ENCODE measurements around the gene CHPT1. TPM values are rescaled to one million over a fixed set of nuclear protein-coding genes. Genes with fewer than 3 reads are reported as not detected.

Gene CHPT1
- total RNA-seq, 1 donor from 2014 or later = 42.7 TPM

DNA sequence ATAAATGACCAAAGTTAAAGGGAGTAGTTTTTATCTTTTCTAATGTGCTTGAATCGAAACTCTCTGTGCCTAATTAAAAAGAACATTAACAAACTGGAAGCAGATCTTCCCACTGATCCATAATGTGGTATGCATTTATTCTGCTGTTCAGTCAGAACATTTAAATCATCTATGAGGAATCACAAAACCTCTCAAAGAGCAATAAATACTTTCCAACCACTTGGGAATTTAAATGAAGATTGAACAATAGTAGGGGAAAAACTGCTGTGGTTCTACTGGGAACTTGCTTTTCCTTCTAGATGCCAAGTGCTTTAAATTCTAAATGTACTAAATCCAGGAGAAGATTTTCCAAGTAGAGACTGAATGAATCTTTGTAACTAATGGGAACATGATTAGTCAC lies 12.3 kb upstream of the CHPT1 start:
- CTCF ChIA-PET = no interaction called here
- peaks cover 5% of the 10 kb centered on the region for H3K27me3 Mint-ChIP-seq
- H3K9me3 Mint-ChIP-seq = no peaks in the 10 kb centered on the region
- no peak overlapping the region for H3K4me3 Mint-ChIP-seq
- no peak for ATAC-seq (ENCODE audit: low read depth)
- intact Hi-C loops (cut with micrococcal nuclease) = no loop called here
- no peaks in the 10 kb centered on the region for H3K36me3 Mint-ChIP-seq (ENCODE audit: low read depth)
- no peak for DNase-seq
- POLR2A ChIA-PET = no interaction called here
- no peak overlapping the region for H3K27ac Mint-ChIP-seq
- peaks cover 2% of the 10 kb centered on the region for H3K4me1 Mint-ChIP-seq
- TF ChIP-seq, protein P1, sequence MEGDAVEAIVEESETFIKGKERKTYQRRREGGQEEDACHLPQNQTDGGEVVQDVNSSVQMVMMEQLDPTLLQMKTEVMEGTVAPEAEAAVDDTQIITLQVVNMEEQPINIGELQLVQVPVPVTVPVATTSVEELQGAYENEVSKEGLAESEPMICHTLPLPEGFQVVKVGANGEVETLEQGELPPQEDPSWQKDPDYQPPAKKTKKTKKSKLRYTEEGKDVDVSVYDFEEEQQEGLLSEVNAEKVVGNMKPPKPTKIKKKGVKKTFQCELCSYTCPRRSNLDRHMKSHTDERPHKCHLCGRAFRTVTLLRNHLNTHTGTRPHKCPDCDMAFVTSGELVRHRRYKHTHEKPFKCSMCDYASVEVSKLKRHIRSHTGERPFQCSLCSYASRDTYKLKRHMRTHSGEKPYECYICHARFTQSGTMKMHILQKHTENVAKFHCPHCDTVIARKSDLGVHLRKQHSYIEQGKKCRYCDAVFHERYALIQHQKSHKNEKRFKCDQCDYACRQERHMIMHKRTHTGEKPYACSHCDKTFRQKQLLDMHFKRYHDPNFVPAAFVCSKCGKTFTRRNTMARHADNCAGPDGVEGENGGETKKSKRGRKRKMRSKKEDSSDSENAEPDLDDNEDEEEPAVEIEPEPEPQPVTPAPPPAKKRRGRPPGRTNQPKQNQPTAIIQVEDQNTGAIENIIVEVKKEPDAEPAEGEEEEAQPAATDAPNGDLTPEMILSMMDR (IDR thresholded peaks at IDR 0.05) = no peak

DNA sequence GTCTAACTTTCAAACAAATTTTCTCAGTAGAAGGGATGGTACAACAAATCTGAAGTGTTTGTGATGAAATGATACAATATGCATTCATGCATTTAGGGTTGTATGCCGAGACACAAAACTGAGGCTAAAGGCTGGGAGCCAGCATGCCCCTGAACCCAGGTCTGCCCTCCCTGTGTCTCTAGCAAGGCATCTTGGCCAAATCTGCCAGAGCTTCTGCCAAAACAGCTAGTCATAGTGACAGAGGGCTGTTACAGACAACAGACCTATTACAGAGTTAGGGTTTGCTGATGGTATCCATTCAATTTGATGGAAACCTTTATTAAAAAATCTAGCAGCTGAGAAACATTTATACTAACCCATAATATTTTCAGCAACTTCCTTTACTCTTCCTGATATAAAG lies 11.3 kb upstream of the CHPT1 start:
- POLR2A ChIA-PET = no interaction called here

DNA sequence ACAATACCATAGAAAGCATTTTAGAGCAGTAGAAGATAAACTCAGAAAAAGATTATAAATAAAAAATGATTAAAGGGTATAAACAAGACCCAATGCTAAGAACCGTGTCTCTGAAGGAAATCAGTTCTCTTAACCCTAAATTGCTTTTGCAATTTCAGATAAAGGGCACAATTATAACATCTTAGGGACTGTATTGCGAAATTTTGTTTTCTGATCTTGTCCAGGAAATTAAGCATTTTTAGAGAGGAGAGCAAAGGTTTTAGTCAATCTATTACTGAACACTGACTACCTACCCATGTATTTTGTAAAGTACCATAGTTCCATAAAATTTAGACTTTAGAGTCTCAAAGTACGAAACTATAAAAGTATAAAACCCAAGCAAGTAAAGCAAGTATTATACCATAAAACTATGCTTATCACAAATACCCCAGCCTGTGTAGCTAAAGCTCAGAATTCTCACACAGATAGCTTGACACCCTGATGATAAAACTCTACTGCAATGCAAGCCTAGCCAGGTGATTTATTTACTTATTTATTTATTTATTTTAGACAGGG lies 6.8 kb upstream of the CHPT1 start:
- ChIA-PET CTCF (no interaction called here), POLR2A (no interaction called here)
- Mint-ChIP-seq H3K4me1 (peaks cover 8% of the 10 kb centered on the region), H3K36me3 (ENCODE audit: low read depth) (no peaks in the 10 kb centered on the region), H3K27me3 (no peaks in the 10 kb centered on the region), H3K9me3 (no peaks in the 10 kb centered on the region), H3K4me3 (no peak overlapping the region), H3K27ac (no peak overlapping the region)
- intact Hi-C loops (cut with micrococcal nuclease) = no loop called here
- TF ChIP-seq, protein P1 (IDR thresholded peaks at IDR 0.05) = no peak
- DNase-seq = no peak
- no peak for ATAC-seq (ENCODE audit: low read depth)

More for the DNA sequence above, 11.3 kb upstream of the CHPT1 start:
- Mint-ChIP-seq H3K9me3 (no peaks in the 10 kb centered on the region), H3K4me3 (no peak overlapping the region), H3K27me3 (peaks cover 5% of the 10 kb centered on the region), H3K4me1 (peaks cover 2% of the 10 kb centered on the region), H3K36me3 (ENCODE audit: low read depth) (no peaks in the 10 kb centered on the region), H3K27ac (no peak overlapping the region)
- intact Hi-C loops (cut with micrococcal nuclease) = no loop called here
- CTCF ChIA-PET = no interaction called here
- TF ChIP-seq, protein P1 (IDR thresholded peaks at IDR 0.05) = no peak
- DNase-seq (no peak), ATAC-seq (ENCODE audit: low read depth) (no peak)

DNA sequence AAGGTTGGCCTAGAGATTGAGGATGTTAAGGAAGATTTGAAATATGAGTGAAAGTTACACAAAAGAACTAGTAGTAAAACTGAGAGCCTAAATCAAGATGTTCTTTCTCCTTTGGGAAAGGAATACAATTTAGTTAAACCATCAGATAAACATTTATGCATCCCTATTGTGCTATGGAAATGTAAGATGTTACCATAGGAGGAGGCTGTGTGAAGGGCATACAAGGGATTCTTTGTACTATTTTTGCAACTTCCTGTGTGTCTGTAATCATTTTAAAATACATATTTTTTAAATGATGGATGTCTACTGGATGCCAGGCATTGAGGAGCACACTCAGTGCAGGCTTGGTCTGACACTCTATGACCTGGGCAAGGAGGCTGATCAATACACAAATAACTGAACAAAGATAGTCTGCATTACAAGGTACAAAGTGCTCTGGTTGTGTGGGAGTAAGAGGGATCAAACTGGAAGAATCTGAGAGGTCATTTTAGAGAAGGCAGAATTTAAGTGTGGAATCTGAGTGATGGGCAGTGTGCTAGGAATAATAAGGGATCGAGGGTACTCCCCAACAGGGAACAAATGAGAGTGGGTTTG lies 5.8 kb upstream of the CHPT1 start:
- Mint-ChIP-seq H3K4me3 (no peak overlapping the region), H3K27ac (no peak overlapping the region), H3K27me3 (no peaks in the 10 kb centered on the region), H3K4me1 (peaks cover 17% of the 10 kb centered on the region), H3K9me3 (no peaks in the 10 kb centered on the region), H3K36me3 (ENCODE audit: low read depth) (no peaks in the 10 kb centered on the region)
- ATAC-seq (ENCODE audit: low read depth) (no peak), DNase-seq (no peak)
- TF ChIP-seq, protein P1 (IDR thresholded peaks at IDR 0.05) = no peak
- intact Hi-C loops (cut with micrococcal nuclease) = no loop called here
- ChIA-PET POLR2A (no interaction called here), CTCF (no interaction called here)

DNA sequence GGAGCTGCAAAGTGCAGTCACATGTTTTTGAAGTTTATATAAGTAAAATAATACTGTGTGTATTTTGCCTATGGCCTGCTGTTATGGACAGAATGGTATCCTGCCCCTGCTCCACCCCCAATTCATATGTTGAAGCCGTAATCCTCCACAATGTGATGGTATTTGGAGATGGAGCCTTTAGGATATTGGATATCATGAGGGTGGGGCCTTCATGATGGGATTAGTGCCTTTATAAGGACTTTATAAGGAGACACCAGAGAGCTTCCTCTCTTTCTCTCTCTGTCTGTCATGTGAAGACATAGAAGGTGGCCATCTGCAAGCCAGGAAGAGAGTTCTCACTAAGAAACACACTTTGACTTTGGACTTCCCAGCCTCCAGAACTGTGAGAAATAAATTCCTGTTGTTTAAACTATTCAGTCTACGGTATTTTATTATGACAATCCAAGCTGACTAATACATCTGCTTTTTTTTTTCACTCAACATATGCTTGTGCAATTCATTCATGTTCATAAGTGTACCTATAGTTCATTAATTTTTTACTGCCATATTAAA lies 3.1 kb upstream of the CHPT1 start:
- intact Hi-C loops (cut with micrococcal nuclease) = no loop called here
- Mint-ChIP-seq H3K4me1 (peaks cover 32% of the 10 kb centered on the region), H3K27me3 (no peaks in the 10 kb centered on the region), H3K9me3 (no peaks in the 10 kb centered on the region), H3K27ac (no peak overlapping the region), H3K4me3 (no peak overlapping the region), H3K36me3 (ENCODE audit: low read depth) (peaks cover 8% of the 10 kb centered on the region)
- POLR2A ChIA-PET = no interaction called here
- CTCF ChIA-PET = no interaction called here
- ATAC-seq (ENCODE audit: low read depth) (no peak), DNase-seq (no peak)
- TF ChIP-seq, protein P1 (IDR thresholded peaks at IDR 0.05) = no peak
